NT2/D1 (cell line): ENCODE measurements around the gene ETS1.

Experiments
- DNase-seq: peaks from one replicate; pipeline ENCODE4 v3.0.0-alpha.2; 2011; ENCODE audit warnings: low read depth, low spot score
- H3K27me3 ChIP-seq: 2 replicates; pipeline ENCODE4 v1.6.0; 2011; ENCODE audit warnings: mild to moderate bottlenecking; ENCODE audit not compliant: insufficient read length, insufficient read depth
- H3K36me3 ChIP-seq: 2 replicates; pipeline ENCODE4 v1.6.1; 2011; ENCODE audit warnings: mild to moderate bottlenecking, low read length, mixed read lengths; ENCODE audit not compliant: insufficient read depth, insufficient read length
- H3K4me1 ChIP-seq: 2 replicates; pipeline ENCODE4 v1.5.1; 2011; ENCODE audit not compliant: insufficient read depth, insufficient read length
- H3K4me3 ChIP-seq: 2 replicates; pipeline ENCODE4 v1.5.1; 2011; ENCODE audit warnings: low read depth; ENCODE audit not compliant: insufficient read length
- H3K9ac ChIP-seq: 2 replicates; pipeline ENCODE4 v1.6.0; 2011; ENCODE audit warnings: low read depth; ENCODE audit not compliant: insufficient read length
- H3K9me3 ChIP-seq: 2 replicates; pipeline ENCODE4 v1.5.1; 2011; ENCODE audit warnings: mild to moderate bottlenecking, low read length; ENCODE audit not compliant: insufficient read depth
- SUZ12 ChIP-seq: IDR thresholded peaks from 2 replicates; pipeline ENCODE4 v1.6.1; 2011; ENCODE audit not compliant: insufficient read length, insufficient read depth; ENCODE audit errors: extremely low read depth
- YY1 ChIP-seq: IDR thresholded peaks from 2 replicates; pipeline ENCODE4 v1.6.1; 2011; ENCODE audit not compliant: insufficient read length, insufficient read depth
- ZNF274 ChIP-seq: IDR thresholded peaks from 2 replicates; pipeline ENCODE4 v1.6.1; 2011; ENCODE audit warnings: mild to moderate bottlenecking, low read depth, low read length

The ETS1 gene

GRCh38 chr11:128501008-128501407 lies 86.3 kb downstream of the ETS1 start:
- no peak for DNase-seq
- H3K4me3 ChIP-seq = no peak overlapping the region
- H3K36me3 ChIP-seq = peaks cover 4% of the 10 kb centered on the region
- no peak for TF ChIP-seq YY1
- no peak for TF ChIP-seq ZNF274
- no peak for TF ChIP-seq SUZ12
- no peaks in the 10 kb centered on the region for H3K27me3 ChIP-seq
- peaks cover 19% of the 10 kb centered on the region; the same call in 1 of the 2 replicates for H3K9me3 ChIP-seq
- no peak overlapping the region for H3K9ac ChIP-seq
- no peaks in the 10 kb centered on the region for H3K4me1 ChIP-seq

GRCh38 chr11:128500493-128500892 lies 86.9 kb downstream of the ETS1 start:
- Histone ChIP-seq H3K4me1 (no peaks in the 10 kb centered on the region), H3K4me3 (no peak overlapping the region), H3K27me3 (no peaks in the 10 kb centered on the region), H3K9ac (no peak overlapping the region), H3K9me3 (peaks cover 19% of the 10 kb centered on the region; the same call in 1 of the 2 replicates), H3K36me3 (peaks cover 1% of the 10 kb centered on the region)
- TF ChIP-seq ZNF274 (no peak), YY1 (no peak), SUZ12 (no peak)
- DNase-seq = no peak

GRCh38 chr11:128499613-128500253 lies 87.6 kb downstream of the ETS1 start:
- DNase-seq = no peak
- TF ChIP-seq YY1 (no peak), SUZ12 (no peak), ZNF274 (no peak)
- no peak overlapping the region for H3K4me3 ChIP-seq
- H3K9ac ChIP-seq = no peak overlapping the region
- no peaks in the 10 kb centered on the region for H3K4me1 ChIP-seq
- H3K9me3 ChIP-seq = peaks cover 19% of the 10 kb centered on the region; the same call in 1 of the 2 replicates
- H3K36me3 ChIP-seq = no peaks in the 10 kb centered on the region
- H3K27me3 ChIP-seq = no peaks in the 10 kb centered on the region

- no peaks in the 10 kb centered on the region for H3K4me1 ChIP-seq
These were observed 88.6 kb downstream of the ETS1 start for GRCh38 chr11:128498721-128499245.

GRCh38 chr11:128497776-128498095 lies 89.6 kb downstream of the ETS1 start:
- Histone ChIP-seq H3K9me3 (peaks cover 19% of the 10 kb centered on the region; the same call in 1 of the 2 replicates), H3K36me3 (peaks cover 3% of the 10 kb centered on the region), H3K27me3 (no peaks in the 10 kb centered on the region), H3K9ac (no peak overlapping the region), H3K4me3 (no peak overlapping the region), H3K4me1 (no peaks in the 10 kb centered on the region)
- no peak for TF ChIP-seq SUZ12
- TF ChIP-seq ZNF274 = no peak
- TF ChIP-seq YY1 = no peak
- DNase-seq = no peak

More at GRCh38 chr11:128498721-128499245, 88.6 kb downstream of the ETS1 start:
- H3K4me3 ChIP-seq = no peak overlapping the region
- no peaks in the 10 kb centered on the region for H3K27me3 ChIP-seq
- no peaks in the 10 kb centered on the region for H3K36me3 ChIP-seq
- H3K9me3 ChIP-seq = peaks cover 19% of the 10 kb centered on the region; the same call in 1 of the 2 replicates
- no peak for TF ChIP-seq SUZ12
- TF ChIP-seq ZNF274 = no peak
- no peak for TF ChIP-seq YY1
- no peak overlapping the region for H3K9ac ChIP-seq
- DNase-seq = no peak

GRCh38 chr11:128497061-128497775 lies 90.1 kb downstream of the ETS1 start:
- no peaks in the 10 kb centered on the region for H3K27me3 ChIP-seq
- H3K9me3 ChIP-seq = peaks cover 14% of the 10 kb centered on the region; the same call in 1 of the 2 replicates
- H3K4me1 ChIP-seq = no peaks in the 10 kb centered on the region
- no peak overlapping the region for H3K4me3 ChIP-seq
- H3K36me3 ChIP-seq = peaks cover 3% of the 10 kb centered on the region
- TF ChIP-seq ZNF274 (no peak), YY1 (no peak), SUZ12 (no peak)
- DNase-seq = no peak
- no peak overlapping the region for H3K9ac ChIP-seq

GRCh38 chr11:128496692-128497060 lies 90.7 kb downstream of the ETS1 start:
- TF ChIP-seq YY1 (no peak), SUZ12 (no peak), ZNF274 (no peak)
- Histone ChIP-seq H3K4me3 (no peak overlapping the region), H3K36me3 (peaks cover 3% of the 10 kb centered on the region), H3K9me3 (peaks cover 9% of the 10 kb centered on the region; the same call in 1 of the 2 replicates), H3K9ac (no peak overlapping the region), H3K4me1 (no peaks in the 10 kb centered on the region), H3K27me3 (no peaks in the 10 kb centered on the region)
- no peak for DNase-seq
